GM19438 (cell line): ENCODE results near the gene BAZ1B.

Source experiments
- ATAC-seq: cut with Tn5 transposase; IDR thresholded peaks from one replicate; pipeline ENCODE4 v1.9.1; 2021; ENCODE audit warnings: low read depth; ENCODE audit not compliant: unreplicated experiment

Gene BAZ1B

DNA sequence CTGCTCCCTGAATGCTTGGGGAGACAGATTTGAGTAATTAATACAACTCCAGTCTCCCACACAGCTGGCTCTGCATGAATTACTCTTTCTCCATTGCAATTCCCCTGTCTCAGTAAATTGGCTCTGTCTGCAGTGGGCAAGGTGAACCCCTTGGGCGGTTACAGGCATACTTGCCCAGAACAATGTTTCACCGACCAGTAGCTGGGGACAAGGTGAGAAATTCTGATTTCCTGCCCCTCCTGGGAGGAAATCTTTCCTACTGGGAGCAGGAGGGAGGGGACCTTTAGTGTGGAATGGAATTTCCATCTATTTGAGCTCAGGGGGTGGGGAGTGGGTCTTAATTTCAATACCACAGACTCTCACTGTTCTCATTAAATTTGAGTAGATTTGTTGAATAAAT is 130.7 kb downstream of the BAZ1B start:
- no peak for ATAC-seq
